Neural progenitor cell (in vitro differentiated cells): ENCODE data around the gene MDM2. TPM values are rescaled to one million over a fixed set of nuclear protein-coding genes. Genes with fewer than 3 reads are reported as not detected.

Experiments used
- DNase-seq: peaks from one replicate; pipeline ENCODE4 v3.0.0-alpha.2; 2016; ENCODE audit warnings: low spot score
- H2AFZ ChIP-seq: fragments of 200-600 bp; sonication (generic); replicated peaks from 2 replicates; pipeline ENCODE4 v1.6.1; 2016; ENCODE audit warnings: antibody characterized with exemption
- H3F3A ChIP-seq: fragments of 200-600 bp; sonication (generic); 2 replicates; pipeline ENCODE4 v1.6.1; 2016; ENCODE audit warnings: antibody characterized with exemption, low read depth
- H3K27ac ChIP-seq: fragments of 200-600 bp; sonication (generic); 2 replicates; pipeline ENCODE4 v1.5.1; 2016; ENCODE audit warnings: mild to moderate bottlenecking
- H3K27me3 ChIP-seq: fragments of 200-600 bp; sonication (generic); 2 replicates; pipeline ENCODE4 v1.6.1; 2016; ENCODE audit warnings: mild to moderate bottlenecking, moderate library complexity
- H3K36me3 ChIP-seq: fragments of 200-600 bp; sonication (generic); 2 replicates; pipeline ENCODE4 v1.5.1; 2016
- H3K4me1 ChIP-seq: fragments of 200-600 bp; sonication (generic); 2 replicates; pipeline ENCODE4 v1.6.1; 2016; ENCODE audit warnings: mixed run types
- H3K4me2 ChIP-seq: fragments of 200-600 bp; sonication (generic); 2 replicates; pipeline ENCODE4 v1.6.1; 2016
- H3K4me3 ChIP-seq: fragments of 200-600 bp; sonication (generic); 2 replicates; pipeline ENCODE4 v1.5.1; 2016
- H3K79me2 ChIP-seq: fragments of 200-600 bp; sonication (generic); 2 replicates; pipeline ENCODE4 v1.6.1; 2016; ENCODE audit warnings: low read depth
- H3K9ac ChIP-seq: fragments of 200-600 bp; sonication (generic); 2 replicates; pipeline ENCODE4 v1.6.1; 2016
- H3K9me3 ChIP-seq: fragments of 200-600 bp; sonication (generic); 2 replicates; pipeline ENCODE4 v1.5.1; 2016; ENCODE audit warnings: low read depth
- H4K20me1 ChIP-seq: fragments of 200-600 bp; sonication (generic); 2 replicates; pipeline ENCODE4 v1.6.1; 2016; ENCODE audit warnings: low read depth
- H3K27ac Mint-ChIP-seq: 3 replicates; pipeline ENCODE4 v1.8.0; 2021; ENCODE audit warnings: mixed read lengths
- H3K27me3 Mint-ChIP-seq: 2 replicates; pipeline ENCODE4 v1.8.0; 2022; ENCODE audit warnings: low read depth, mild to moderate bottlenecking, inconsistent platforms, moderate library complexity, mixed read lengths; ENCODE audit not compliant: insufficient read depth
- H3K36me3 Mint-ChIP-seq: 3 replicates; pipeline ENCODE4 v1.8.0; 2021; ENCODE audit warnings: mixed read lengths
- H3K4me1 Mint-ChIP-seq: 3 replicates; pipeline ENCODE4 v1.8.0; 2021; ENCODE audit warnings: mixed read lengths
- H3K4me3 Mint-ChIP-seq: 3 replicates; pipeline ENCODE4 v1.8.0; 2021; ENCODE audit warnings: mild to moderate bottlenecking, moderate library complexity, mixed read lengths
- H3K9me3 Mint-ChIP-seq: 3 replicates; pipeline ENCODE4 v1.8.0; 2020; ENCODE audit warnings: mixed read lengths
- EZH2 ChIP-seq: fragments of 200-600 bp; sonication (generic); IDR thresholded peaks from 2 replicates; pipeline ENCODE4 v1.6.1; 2017; ENCODE audit warnings: antibody characterized with exemption, mild to moderate bottlenecking, moderate library complexity
- EZH2phosphoT487 ChIP-seq: fragments of 200-600 bp; sonication (generic); IDR thresholded peaks from 2 replicates; pipeline ENCODE4 v1.6.1; 2017; ENCODE audit warnings: antibody characterized with exemption
- total RNA-seq: library from RNA; depleted of rRNA; stranded (reverse); fragments of >200 nt; gene quantifications from 2 replicates; pipeline ENCODE4 v1.2.3, GENCODE V29; 2015; ENCODE audit warnings: low replicate concordance
- TF ChIP-seq, protein P1 (sequence below): fragments of 200-600 bp; sonication (generic); IDR thresholded peaks from 2 replicates; pipeline ENCODE4 v1.5.1; 2017; ENCODE audit warnings: antibody characterized with exemption, mild to moderate bottlenecking

Gene MDM2
- total RNA-seq, 1 donor from 2014 or later: 93.8 TPM

DNA sequence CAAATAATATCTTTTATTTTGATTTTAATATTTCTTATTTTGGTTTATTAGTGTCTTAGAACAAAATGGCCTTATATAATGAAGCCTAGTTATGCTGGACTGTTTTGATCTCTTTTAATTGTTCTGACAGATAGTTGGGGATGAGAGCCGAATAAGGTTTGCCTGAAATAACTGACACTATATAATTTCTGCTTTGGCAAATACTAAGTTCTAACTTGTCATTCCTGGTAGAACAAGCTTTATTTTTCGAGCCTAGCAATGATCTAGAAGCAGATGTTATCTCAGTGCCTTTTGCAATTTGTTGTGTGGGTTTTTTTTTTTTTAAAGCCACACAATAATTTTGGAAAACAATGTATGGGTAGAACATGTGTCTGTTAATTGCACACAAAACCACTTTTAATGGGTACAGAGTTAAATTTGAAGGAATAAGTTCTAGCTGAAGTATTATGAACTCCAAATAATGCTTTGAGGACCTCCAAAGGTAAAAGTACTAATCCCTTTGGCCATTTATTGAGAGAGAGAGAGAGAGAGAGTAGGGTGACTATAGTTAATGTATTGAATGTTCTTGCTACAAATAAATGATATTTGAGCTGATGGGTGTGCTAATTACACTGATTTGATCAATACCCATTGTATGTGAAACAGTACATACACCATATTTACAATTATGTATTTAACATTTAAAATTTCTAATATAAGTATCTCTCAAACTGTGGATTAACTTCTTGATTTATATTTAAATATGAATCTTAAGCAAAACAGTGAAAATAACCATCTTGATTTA lies 35.0 kb downstream of the MDM2 start:
- Histone ChIP-seq H4K20me1 (no peaks in the 10 kb centered on the region), H3K27ac (no peak overlapping the region), H3K27me3 (no peaks in the 10 kb centered on the region), H3F3A (peaks cover 8% of the 10 kb centered on the region), H3K79me2 (no peaks in the 10 kb centered on the region), H3K36me3 (peaks cover 5% of the 10 kb centered on the region), H3K4me1 (no peaks in the 10 kb centered on the region), H3K9me3 (no peaks in the 10 kb centered on the region), H3K9ac (no peak overlapping the region), H3K4me2 (no peak overlapping the region), H2AFZ (no peak overlapping the region), H3K4me3 (no peak overlapping the region)
- no peaks in the 10 kb centered on the region for H3K9me3 Mint-ChIP-seq
- DNase-seq: no peak
- no peaks in the 10 kb centered on the region for H3K27me3 Mint-ChIP-seq
- peaks cover 20% of the 10 kb centered on the region for H3K36me3 Mint-ChIP-seq
- no peak overlapping the region for H3K4me3 Mint-ChIP-seq
- H3K4me1 Mint-ChIP-seq: no peaks in the 10 kb centered on the region
- no peak for TF ChIP-seq EZH2phosphoT487
- TF ChIP-seq, protein P1, sequence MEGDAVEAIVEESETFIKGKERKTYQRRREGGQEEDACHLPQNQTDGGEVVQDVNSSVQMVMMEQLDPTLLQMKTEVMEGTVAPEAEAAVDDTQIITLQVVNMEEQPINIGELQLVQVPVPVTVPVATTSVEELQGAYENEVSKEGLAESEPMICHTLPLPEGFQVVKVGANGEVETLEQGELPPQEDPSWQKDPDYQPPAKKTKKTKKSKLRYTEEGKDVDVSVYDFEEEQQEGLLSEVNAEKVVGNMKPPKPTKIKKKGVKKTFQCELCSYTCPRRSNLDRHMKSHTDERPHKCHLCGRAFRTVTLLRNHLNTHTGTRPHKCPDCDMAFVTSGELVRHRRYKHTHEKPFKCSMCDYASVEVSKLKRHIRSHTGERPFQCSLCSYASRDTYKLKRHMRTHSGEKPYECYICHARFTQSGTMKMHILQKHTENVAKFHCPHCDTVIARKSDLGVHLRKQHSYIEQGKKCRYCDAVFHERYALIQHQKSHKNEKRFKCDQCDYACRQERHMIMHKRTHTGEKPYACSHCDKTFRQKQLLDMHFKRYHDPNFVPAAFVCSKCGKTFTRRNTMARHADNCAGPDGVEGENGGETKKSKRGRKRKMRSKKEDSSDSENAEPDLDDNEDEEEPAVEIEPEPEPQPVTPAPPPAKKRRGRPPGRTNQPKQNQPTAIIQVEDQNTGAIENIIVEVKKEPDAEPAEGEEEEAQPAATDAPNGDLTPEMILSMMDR: no peak
- TF ChIP-seq EZH2: no peak
- no peak overlapping the region for H3K27ac Mint-ChIP-seq

DNA sequence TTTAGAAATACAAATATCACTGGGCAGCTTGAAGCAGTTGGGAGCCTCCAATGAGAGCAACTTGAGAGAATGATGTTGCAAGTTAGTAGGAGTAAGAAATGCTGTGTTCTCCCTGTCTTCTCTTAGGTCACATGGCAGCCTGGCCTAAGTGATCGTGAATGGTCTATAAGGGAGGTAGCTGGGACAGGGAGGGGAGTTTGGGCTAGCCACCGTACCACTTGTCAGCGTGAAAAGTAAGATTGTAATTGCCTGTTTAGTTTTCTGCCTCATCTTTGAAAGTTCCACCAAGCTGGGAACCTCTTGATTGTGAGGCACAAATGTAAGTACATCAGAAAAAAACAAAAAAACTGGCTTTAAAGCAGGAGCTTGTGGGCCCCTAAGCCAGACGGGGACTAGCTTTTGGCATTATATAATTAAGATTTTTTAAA lies 36.4 kb downstream of the MDM2 start:
- H3K4me1 Mint-ChIP-seq: no peaks in the 10 kb centered on the region
- TF ChIP-seq EZH2 (no peak), EZH2phosphoT487 (no peak)
- TF ChIP-seq, protein P1: no peak
- Histone ChIP-seq H3K9me3 (no peaks in the 10 kb centered on the region), H3K4me2 (no peak overlapping the region), H3F3A (peaks cover 6% of the 10 kb centered on the region), H2AFZ (no peak overlapping the region), H3K79me2 (no peaks in the 10 kb centered on the region), H3K27ac (no peak overlapping the region), H3K4me1 (no peaks in the 10 kb centered on the region), H3K36me3 (peaks cover 5% of the 10 kb centered on the region), H3K4me3 (no peak overlapping the region), H3K9ac (no peak overlapping the region), H3K27me3 (no peaks in the 10 kb centered on the region), H4K20me1 (no peaks in the 10 kb centered on the region)
- no peak overlapping the region for H3K27ac Mint-ChIP-seq
- DNase-seq: no peak
- H3K27me3 Mint-ChIP-seq: no peaks in the 10 kb centered on the region
- H3K36me3 Mint-ChIP-seq: peaks cover 14% of the 10 kb centered on the region
- H3K4me3 Mint-ChIP-seq: no peak overlapping the region
- H3K9me3 Mint-ChIP-seq: no peaks in the 10 kb centered on the region

DNA sequence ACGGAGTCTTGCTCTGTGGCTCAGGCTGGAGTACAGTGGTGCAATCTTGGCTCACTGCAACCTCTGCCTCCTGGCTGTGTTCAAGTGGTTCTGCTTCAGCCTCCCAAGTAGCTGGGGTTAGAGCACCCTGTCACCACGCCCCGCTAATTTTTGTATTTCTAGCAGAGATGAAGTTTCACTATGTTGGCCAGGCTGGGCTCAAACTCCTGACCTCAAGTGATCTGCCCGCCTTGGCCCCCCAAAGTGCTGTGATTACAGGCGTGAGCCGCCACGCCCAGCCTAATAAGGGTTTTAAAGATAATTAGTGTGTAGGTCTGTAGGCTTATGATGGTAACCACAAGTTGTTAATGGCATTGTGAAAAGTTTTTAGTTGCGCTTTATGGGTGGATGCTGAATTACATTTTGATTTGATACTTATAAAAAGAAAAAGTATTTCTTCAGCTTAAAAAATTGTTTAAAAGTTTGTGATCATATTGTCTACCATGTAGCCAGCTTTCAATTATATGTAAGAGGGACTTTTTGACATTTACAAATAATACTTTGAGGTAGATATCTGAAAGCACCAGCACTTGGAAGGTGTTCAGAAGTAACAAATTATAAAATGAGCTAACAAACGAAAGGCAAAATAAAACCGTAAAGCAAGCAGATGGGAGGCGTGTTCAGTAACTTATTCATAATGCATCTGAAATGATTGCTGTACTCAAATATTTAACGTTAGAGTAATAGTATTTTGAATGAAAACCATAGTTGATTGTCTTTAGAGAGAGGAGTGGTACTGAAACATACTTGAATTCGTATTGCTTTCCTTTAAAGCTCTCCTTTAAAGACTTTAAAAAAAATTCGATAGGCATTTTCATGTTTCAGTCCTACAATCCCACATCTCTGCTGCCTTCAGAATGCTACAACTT lies 37.1 kb downstream of the MDM2 start:
- no peaks in the 10 kb centered on the region for H3K27me3 ChIP-seq
- no peak overlapping the region for H3K9ac ChIP-seq
- H3K27ac Mint-ChIP-seq: no peak overlapping the region
- no peak overlapping the region for H2AFZ ChIP-seq
- H3K4me1 ChIP-seq: no peaks in the 10 kb centered on the region
- H3K27ac ChIP-seq: no peak overlapping the region
- no peaks in the 10 kb centered on the region for H3K9me3 ChIP-seq
- H3F3A ChIP-seq: peaks cover 6% of the 10 kb centered on the region
- no peaks in the 10 kb centered on the region for H3K4me1 Mint-ChIP-seq
- H3K36me3 Mint-ChIP-seq: peaks cover 13% of the 10 kb centered on the region
- no peaks in the 10 kb centered on the region for H3K27me3 Mint-ChIP-seq
- no peaks in the 10 kb centered on the region for H4K20me1 ChIP-seq
- no peak for DNase-seq
- peaks cover 5% of the 10 kb centered on the region for H3K36me3 ChIP-seq
- no peak overlapping the region for H3K4me3 Mint-ChIP-seq
- no peak overlapping the region for H3K4me3 ChIP-seq
- TF ChIP-seq, protein P1: no peak
- no peak for TF ChIP-seq EZH2phosphoT487
- no peak for TF ChIP-seq EZH2
- H3K4me2 ChIP-seq: no peak overlapping the region
- no peaks in the 10 kb centered on the region for H3K79me2 ChIP-seq
- no peaks in the 10 kb centered on the region for H3K9me3 Mint-ChIP-seq
